ENCODE results near the gene MLH3.

- TF ChIP-seq EZH2phosphoT487 (IDR thresholded peaks at IDR 0.05; ENCODE audit: borderline replicate concordance, low read depth) = no peak
- no peak for TF ChIP-seq CTCF (IDR thresholded peaks at IDR 0.05)
- no peak for TF ChIP-seq EP300 (IDR thresholded peaks at IDR 0.05; ENCODE audit: borderline replicate concordance in 1 of 2, low read depth in 1 of 2, low read length in 1 of 2)
- no peak for TF ChIP-seq FOXM1 (IDR thresholded peaks at IDR 0.05; ENCODE audit: low read depth)
- TF ChIP-seq YY1 (IDR thresholded peaks at IDR 0.05; ENCODE audit: low read depth) = no peak
- TF ChIP-seq FOXJ3 (CRISPR knock-in tag; IDR thresholded peaks at IDR 0.05) = no peak
- TF ChIP-seq RFX5 (IDR thresholded peaks at IDR 0.05; ENCODE audit: low read length) = no peak
- TF ChIP-seq USF2 (IDR thresholded peaks at IDR 0.05; ENCODE audit: borderline replicate concordance, low read depth, low read length) = no peak
- no peak for TF ChIP-seq NRF1 (IDR thresholded peaks at IDR 0.05; ENCODE audit: low read depth, low read length)
- TF ChIP-seq JUND (IDR thresholded peaks at IDR 0.05) = no peak
- no peak for TF ChIP-seq RAD21 (IDR thresholded peaks at IDR 0.05; ENCODE audit: low read length)
- no peak for TF ChIP-seq PBX3 (IDR thresholded peaks at IDR 0.05)
- TF ChIP-seq SIN3A (IDR thresholded peaks at IDR 0.05; ENCODE audit: borderline replicate concordance, low read depth, low read length) = no peak
- TF ChIP-seq RCOR1 (IDR thresholded peaks at IDR 0.05; ENCODE audit: low read length) = no peak
Measured at GRCh38 chr14:75054421-75054820, 3.2 kb upstream of the MLH3 start.

Measured in SK-N-SH (cell line).